IPS-11a (cell line): Measurements from ENCODE around the gene SPO11.

ENCODE experiments used
- H3K4me3 ChIP-seq: one replicate; pipeline ENCODE4 v1.5.1; 2013; ENCODE audit warnings: low read depth, low read length, control low read depth

Gene SPO11

DNA sequence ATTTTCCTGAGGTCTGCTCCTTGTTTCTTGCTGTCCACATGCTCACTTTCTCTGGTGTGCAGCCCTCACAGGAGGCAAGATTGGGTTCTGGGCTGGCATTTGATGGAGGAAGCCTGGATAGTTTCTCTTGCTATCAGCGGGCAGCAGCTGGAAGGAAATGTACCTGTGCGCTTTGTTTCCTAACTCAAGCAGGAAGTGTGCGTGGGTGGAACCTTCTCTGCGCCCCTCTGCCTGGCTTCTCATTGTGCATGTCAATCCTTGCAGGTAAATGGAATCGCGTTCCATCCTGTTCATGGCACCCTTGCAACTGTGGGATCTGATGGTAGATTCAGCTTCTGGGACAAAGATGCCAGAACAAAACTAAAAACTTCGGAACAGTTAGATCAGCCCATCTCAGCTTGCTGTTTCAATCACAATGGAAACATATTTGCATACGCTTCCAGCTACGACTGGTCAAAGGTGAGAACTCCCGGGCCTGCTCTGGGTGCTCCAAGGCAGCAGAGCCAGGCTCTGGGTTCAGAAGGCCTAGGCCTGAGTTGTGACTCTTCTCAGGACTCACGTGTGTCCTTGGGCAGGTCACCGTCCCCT is 44.8 kb downstream of the SPO11 start:
- no peak overlapping the region for H3K4me3 ChIP-seq

DNA sequence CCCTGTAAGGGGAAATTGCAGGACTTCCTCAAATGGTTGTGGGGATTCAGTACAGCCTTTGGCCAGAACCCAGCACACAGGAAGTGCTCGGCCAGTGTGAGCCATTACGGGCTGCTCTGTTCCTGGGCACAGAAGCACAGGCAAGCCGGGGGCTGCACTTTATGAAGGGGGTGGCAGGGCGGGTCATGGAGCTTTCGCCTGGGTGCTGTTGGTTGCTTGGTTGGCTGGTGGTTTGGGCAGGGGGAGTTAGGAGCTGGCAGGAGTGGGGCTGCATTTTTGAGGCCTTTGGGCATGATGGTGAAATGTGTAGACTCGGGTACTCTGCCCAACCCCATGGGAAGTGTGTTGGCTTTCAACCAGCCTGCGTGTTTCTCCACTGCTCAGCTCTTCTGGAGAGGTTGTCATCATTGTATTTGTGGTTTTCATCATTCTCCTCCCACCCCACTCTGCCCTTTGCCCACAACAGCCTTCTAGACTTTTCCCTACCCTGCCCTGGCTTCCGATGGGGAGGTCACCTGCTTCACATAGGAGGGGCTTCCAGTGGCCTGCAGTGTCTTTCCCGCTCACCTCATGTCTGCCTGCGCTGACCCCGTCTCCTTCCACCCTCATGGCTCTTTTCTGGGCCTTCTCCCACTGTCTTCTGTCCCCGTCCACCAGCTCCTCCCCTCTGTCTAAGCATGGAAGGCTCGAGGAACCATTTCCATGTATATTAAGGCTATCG is 45.5 kb downstream of the SPO11 start:
- H3K4me3 ChIP-seq, result no peak overlapping the region

DNA sequence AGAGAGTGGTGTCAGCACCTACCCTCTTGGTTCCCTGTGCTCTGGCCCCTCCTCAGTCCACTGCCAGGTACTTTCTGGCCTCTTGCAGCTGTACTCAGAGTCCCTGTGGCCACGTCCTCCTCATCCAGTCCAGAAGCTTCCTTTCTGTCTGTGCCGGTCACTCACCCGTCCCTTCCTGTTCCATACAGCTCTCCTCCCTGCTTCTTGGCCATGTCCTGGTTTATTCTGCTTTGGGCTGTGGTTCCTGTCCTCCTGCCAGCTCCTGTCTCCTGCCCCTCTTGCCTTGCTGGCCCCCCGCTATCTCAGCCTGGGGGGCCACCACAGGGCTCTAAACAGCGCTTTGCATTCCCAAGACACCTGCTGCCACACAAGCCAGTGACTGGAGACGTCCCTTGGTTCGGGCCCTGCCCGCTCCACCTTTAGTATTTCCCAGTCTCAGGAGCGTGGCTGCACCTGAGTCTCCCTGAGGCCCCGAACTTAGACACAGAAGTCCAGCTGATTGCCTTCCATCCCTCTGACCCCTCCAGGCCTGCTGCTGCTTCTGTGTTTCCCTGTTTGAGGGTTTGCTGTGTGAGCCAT is 46.1 kb downstream of the SPO11 start:
- H3K4me3 ChIP-seq, result no peak overlapping the region

DNA sequence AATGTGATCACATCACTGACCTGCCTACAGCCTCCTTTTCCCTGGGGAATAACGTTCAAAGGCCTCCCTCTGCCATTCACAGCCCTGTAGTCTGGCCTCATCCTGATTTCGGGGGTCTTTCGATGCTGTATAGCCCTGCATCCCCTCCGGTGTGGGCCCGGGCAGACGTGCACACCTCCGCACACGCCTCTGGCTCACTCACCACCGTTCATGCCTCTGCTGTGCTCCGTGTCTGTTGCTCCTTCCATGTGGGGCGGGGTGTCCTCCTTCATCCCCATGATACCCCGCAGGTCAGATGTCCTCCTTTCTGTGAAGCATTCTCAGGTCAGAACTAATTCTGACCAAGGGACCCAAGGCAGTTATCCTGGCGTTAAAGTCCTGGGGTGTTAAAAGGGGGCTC is 47.7 kb downstream of the SPO11 start:
- H3K4me3 ChIP-seq, result no peak overlapping the region

DNA sequence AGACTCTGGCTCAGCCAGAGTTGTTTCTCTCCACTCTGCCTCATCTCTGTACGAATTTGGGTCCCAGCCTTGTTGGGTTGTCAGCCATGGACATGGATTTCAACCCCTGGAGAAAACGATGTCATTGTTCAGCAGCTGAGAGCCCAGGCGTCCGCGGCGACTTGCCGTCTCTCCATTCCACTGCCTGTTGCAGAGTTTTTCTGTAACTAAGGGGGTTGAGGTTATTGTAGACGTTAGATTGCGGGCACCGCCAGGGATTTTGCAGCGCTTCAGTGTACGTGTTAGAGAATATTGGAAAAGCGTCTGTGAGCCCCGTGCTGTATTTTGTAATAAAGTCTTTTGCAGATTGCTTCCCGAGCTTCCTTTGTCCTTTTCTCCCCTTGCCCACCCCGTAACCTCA is 48.5 kb downstream of the SPO11 start:
- no peak overlapping the region for H3K4me3 ChIP-seq

DNA sequence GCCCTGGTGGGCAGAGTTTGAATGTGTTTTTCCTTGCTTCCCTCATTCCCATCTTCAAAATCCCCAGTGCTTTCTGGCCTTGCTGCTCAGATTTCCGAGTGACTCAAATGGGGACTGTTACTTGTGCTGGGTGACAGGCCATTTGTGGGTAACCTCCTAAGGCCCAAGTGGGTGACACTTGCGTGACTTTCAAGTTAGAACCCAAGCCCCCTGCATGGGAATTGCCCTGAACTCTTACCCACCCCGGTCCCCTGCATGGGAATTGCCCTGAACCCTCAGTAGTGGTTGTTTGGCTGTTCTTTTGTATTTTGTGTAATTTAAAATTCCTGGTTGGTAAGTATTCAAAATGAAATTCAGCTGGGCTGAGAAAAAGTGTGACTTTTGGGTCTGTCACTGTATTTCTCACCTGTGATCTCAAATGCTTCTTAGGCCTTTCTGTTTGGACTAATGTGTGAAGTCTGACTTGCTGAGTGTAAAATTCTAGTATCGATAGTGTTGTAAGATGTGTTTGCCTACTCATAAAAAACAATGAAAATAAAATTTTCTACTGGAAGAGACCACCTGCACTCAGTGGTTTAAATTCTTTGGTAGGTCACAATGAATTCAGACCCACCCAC is 49.2 kb downstream of the SPO11 start:
- no peak overlapping the region for H3K4me3 ChIP-seq

DNA sequence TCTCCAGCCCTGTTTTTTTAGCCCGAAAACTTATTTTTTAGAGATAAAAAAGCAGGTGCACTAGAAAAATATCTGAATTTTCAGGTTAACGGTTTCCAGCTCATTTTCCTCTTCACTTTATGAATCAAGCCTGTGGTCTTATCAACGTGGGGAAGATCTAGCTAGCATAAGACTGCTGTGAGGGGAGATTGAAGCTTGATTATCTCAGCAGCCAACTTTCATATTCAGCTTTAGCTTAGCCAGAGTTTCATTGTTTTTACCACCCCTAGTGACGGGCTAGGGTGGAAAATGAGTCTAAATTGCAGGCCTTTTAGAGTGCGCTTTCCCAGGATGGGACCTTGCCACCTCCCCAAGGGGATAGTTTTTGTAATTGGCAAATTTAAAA is 49.7 kb downstream of the SPO11 start:
- no peak overlapping the region for H3K4me3 ChIP-seq

DNA sequence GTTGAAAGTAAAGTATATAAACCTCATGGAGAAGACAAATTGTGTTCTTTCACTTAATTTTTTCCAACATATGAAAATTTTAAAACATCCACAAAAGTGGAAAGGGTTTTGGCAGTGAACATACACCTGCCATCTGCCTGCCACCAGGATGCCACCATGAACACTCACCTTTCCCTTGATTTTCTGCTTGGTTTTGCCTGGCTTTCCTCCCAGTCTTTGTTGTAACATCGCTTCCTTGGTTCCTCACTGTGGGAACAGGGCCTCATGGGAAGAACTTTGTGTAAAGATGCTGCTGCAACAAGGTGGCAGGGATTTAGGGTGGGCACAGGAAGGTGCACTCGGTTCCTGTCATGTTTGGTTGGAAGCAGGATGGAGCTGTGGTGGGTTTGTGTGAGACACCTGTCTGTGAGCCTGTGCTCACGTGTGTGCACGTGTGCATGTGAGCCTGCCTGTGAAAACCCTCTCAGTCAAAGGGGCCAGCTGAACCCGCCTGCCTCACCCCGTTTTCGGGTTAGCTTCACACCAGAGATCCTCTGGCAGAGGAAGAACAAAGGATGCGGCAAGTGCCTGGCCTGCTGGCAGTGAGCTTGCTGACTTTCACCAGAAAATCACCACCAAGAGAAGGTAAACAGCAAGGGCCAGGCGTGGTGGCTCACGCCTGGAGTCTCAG is 50.6 kb downstream of the SPO11 start:
- H3K4me3 ChIP-seq, result no peak overlapping the region

DNA sequence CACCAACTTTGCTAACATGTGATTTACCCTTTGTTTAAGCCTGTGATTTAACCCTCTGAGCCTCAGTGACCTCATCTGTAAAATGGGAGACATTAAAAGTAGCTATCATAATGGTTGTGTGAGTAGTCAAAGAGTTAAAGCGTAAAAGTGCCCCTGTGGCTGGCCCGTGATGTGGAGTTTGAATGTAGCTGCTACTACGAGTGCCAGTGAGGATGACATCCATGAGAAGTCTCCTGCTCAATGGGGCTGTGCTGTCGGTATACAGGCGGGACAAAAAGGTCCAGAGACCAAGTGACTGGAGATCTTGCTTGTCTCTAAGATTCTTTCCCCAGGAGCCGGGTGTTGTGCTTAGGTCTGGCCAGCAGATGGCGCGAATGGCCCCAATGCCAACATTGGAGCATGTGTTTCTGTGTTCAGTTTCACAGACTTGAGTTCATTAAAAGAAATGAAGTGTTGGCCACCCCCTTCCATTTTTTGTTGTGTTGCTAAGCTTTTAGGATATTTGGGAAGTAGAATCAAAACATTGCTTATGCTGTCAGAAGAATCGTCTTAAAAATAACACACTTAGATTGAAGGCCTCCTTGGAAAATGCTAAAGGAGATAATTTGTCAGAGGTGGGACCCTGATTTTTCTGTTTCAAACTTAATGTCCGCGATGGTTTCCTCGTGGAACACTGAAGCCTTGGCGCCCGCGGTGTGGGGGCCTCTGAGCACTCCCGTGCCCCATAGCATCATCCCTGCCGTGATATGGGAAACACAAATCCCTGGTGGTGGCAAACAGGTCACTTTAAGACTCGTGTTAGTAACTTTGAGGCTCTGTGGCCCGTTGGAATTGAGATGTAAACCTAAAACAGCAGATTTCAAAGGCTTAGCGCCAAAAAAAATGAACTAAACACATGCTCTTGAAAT is 52.2 kb downstream of the SPO11 start:
- H3K4me3 ChIP-seq, result no peak overlapping the region

DNA sequence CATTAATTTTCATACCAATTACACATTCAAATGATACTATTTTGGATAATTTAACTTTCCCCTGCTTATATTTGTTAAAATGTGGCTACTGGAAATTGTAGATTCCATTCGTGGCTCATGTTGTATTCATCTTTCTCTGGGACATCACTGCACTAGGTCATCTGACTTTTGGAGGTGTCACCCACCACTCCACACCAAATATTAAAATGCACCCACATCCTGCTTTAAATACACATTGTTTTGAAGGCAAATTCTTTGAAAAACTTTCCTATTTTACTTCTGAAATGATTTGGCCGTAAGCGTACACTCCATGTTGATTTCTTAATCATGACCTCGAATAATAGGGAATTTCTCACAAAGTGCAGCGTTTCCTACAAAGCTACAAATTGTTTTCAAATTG is 52.9 kb downstream of the SPO11 start:
- no peak overlapping the region for H3K4me3 ChIP-seq

DNA sequence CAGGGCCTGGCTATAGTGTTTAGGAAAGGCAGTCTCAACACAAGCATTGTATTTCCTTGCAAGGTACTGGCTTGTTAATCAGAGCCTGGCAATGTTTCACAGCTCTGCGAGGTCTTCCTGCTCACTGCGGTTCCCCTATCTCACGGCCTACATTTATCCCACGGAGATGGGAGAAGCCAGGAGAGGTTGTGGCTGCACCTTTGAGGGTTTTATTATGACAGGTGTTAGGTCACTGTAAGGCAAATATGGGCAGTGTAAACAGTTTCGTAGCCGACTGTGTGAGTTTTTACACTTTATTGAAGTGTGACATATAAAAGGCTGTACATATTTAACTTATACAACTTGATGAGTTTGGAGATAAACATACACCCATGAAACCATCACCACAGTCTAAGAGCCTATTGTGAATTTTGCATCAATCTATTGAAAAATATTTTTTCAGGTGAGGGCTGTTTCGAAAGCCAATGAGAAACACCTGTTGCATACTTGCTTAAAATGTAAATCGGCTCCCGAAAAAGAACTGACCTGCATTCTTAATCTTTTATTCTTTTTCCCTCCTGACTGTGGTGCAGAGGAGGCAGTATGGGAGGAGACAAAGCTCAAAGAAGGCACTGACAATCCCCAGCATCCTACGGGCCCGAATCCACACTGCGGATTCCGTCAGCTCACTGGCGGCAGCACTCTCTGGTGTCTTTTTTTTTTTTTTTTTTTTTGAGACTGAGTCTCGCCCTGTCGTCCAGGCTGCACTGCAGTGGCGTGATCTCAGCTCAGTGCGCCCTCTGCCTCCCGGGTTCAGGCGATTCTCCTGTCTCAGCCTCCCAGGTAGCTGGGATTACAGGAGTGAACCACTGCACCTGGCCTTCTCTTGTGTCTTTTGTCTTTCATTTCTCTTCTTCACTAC is 54.1 kb downstream of the SPO11 start:
- H3K4me3 ChIP-seq, result no peak overlapping the region

DNA sequence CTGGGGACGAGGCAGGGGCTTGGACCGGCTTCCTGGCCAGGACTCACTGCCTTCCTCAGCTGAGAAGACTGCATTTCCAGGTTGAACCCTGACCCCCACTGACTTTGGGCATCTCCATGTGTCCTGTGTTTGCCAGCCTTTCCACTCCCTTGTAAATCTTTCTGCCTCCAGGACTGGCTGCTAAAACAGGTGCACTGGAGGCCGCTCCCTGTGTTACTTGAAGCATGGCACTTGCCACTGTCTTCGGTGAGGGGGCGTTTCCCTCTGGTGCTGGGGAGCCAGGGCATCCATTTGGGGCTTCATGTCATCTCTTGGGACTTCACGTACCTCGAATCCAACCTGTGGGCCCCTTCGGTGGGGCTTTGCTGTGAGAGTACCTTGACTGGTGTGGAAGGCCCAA is 54.9 kb downstream of the SPO11 start:
- no peak overlapping the region for H3K4me3 ChIP-seq

DNA sequence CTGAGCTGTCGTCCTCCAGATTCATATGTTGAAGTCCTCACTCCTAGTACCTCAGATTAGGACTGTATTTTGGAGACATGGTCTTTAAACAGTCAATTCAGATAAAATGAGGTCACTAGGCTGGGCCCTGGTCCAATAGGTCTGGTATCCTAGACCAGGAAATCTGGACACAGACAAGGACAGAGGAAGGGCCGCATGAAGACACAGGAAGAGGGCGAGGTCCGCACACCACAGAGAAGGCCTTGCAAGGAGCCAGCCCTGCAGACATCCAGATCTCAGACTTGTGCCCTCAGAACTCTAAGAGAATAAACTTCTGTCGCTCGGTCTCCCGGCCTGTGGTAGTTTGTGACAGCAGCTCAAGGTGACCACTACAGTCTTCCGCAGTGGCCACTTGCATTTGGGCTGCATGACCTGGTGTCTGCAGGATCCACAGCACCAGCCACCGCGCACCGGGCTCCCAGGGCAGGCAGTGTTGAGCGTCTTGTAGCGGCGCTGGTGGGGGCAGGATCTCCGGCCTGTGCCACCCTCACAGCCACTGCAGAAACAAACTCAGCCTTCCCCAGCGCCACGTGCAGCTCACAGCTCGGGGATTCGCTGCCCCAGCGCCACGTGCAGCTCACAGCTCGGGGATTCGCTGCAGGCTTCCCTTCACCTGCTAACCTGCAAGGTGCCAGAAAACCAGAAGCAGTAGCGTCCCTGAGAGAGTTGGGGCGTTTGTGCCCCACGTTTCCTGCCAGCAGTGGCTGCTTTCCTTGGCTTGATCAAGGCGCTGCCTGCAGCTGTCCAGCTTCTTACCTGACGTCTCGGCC is 55.6 kb downstream of the SPO11 start:
- no peak overlapping the region for H3K4me3 ChIP-seq

DNA sequence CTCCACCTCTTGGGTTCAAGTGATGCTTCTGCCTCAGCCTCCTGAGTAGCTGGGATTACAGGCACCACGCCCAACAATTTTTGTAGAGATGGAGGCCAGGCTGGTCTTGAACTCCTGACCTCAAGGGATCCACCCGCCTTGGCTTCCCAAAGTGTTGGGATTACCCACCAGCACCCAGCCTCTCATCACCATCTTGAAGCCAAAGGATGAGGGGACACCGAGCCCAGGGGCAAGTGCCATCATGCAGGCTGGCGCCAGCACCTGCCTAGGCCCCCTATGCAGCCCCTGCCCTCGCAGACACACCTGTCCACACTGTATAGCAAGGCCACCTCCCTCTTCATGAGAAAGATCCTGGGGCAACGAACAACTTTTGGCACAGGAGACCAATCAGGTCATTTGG is 56.3 kb downstream of the SPO11 start:
- no peak overlapping the region for H3K4me3 ChIP-seq

DNA sequence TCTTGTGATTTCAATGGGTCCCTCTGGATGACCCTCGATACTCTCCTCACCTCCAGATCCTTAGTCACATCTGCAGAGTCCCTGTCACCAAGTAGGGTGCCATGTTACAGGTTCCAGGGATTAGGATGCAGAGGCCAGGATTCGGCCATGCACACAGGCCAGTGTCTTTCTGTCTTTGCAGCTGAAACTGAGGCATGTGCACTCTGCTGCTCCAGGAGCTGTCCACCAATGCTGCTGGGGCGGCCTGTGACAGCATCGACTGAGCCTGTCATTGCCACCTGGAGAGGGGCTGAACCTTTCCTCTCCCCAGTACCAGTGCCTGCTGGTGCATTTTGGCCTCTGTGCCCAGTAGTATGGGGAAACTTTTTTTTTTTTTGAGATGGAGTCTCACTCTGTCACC is 57.2 kb downstream of the SPO11 start:
- no peak overlapping the region for H3K4me3 ChIP-seq

DNA sequence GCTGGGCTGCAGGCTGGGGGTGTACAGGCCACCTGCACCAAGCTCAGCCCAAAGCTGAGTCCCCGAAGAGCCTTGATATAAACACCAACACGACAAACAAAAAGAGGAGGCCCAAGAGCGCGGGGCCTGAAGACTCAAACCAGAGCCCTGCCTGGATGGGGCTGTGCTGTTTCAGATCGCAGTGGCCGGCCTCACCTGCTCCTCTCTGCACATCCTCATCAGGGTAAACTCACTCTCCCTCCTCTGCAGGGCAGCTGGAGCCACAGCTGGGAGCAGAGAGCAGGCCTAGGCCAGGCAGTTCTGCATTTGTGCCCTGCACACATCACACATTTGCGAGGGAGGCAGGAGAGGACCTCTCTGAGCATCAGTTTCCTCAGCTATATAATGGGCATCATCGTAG is 57.9 kb downstream of the SPO11 start:
- H3K4me3 ChIP-seq, result no peak overlapping the region

DNA sequence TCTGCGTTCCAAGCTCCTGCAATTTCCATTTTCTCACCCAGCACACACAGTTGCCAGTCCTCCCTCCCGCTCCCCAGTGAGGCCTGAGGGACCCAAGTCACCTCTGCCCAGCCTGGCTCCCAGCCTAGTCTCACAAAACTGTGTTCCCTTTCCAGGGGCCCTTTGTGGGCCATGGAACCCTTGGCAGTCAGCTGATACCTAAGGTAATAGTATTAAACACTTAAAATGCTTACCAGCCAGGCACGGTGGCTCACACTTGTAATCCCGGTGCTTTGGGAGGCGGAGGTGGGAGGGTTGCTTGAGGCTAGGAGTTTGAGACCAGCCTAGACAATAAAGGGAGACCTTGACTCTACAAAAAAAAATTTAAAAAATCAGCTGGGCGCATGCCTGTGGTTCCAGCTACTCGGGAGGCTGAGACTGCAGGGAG is 58.4 kb downstream of the SPO11 start:
- H3K4me3 ChIP-seq, result no peak overlapping the region

DNA sequence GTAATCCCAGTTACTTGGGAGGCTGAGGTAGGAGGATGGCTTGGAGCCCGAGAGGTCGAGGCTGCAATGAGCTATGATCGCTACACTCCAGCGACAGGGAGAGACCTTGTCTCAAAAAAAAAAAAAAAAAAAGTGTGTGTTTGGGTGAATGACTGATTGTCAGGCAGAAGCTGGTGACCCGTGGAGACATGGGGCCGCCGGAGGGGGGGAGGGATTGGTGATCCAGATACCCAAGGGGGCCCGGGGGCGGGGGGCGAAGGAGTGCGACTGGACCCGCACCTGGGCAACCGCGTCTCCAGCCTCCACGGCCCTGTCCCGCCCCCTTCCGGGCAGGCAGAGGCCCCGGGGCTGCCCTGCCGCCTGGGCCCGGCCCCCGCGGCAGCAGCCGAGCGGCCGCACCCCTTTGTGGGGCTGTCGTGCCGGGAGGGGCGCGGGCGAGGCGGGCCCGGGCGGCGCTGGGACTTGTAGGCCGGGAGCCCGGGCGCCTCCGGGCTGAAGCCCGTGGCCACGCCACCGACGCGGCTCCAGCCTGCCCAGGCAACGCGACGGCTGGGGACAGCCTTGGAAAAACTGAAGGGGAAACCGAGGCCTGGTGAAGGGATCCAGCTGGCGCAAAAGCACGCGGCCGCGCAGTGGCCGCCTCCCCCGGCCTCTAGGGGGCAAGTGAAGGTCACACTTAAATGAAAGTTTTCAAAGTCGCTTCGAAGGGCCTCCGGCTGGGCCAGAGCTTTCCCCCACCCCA is 59.5 kb downstream of the SPO11 start:
- peak overlapping the region; percentile 35 for H3K4me3 ChIP-seq
